ENCODE measurements around the gene SCN2B. TPM values are rescaled to one million over a fixed set of nuclear protein-coding genes. Genes with fewer than 3 reads are reported as not detected.

Gene SCN2B
- total RNA-seq, 1 donor = not detected

DNA sequence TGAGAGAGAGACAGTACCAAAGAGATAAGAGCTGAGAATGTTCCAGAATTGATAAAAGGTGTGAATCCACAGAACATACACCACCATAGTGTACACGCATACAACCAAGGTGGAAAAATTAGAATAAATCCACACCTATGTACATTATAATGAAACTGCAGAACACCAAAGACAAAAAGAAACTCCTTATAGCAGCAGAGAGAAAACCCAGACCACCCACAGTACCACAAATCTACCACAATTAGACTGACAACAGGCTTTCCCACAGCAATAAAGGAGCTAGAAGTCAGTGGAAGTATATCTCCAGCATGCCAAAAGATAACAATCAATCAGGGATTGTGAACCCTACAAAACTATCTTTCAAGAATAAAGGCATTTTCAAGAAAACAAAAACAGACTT, 55.6 kb downstream of the SCN2B start:
- TF ChIP-seq, protein P1, sequence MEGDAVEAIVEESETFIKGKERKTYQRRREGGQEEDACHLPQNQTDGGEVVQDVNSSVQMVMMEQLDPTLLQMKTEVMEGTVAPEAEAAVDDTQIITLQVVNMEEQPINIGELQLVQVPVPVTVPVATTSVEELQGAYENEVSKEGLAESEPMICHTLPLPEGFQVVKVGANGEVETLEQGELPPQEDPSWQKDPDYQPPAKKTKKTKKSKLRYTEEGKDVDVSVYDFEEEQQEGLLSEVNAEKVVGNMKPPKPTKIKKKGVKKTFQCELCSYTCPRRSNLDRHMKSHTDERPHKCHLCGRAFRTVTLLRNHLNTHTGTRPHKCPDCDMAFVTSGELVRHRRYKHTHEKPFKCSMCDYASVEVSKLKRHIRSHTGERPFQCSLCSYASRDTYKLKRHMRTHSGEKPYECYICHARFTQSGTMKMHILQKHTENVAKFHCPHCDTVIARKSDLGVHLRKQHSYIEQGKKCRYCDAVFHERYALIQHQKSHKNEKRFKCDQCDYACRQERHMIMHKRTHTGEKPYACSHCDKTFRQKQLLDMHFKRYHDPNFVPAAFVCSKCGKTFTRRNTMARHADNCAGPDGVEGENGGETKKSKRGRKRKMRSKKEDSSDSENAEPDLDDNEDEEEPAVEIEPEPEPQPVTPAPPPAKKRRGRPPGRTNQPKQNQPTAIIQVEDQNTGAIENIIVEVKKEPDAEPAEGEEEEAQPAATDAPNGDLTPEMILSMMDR (IDR thresholded peaks at IDR 0.05; ENCODE audit: insufficient read depth, low read depth, low read length) = no peak
- DNase-seq (ENCODE audit: low read depth) = no peak
- no peak overlapping the region for H3K4me3 ChIP-seq (ENCODE audit: low read depth, low read length)

DNA sequence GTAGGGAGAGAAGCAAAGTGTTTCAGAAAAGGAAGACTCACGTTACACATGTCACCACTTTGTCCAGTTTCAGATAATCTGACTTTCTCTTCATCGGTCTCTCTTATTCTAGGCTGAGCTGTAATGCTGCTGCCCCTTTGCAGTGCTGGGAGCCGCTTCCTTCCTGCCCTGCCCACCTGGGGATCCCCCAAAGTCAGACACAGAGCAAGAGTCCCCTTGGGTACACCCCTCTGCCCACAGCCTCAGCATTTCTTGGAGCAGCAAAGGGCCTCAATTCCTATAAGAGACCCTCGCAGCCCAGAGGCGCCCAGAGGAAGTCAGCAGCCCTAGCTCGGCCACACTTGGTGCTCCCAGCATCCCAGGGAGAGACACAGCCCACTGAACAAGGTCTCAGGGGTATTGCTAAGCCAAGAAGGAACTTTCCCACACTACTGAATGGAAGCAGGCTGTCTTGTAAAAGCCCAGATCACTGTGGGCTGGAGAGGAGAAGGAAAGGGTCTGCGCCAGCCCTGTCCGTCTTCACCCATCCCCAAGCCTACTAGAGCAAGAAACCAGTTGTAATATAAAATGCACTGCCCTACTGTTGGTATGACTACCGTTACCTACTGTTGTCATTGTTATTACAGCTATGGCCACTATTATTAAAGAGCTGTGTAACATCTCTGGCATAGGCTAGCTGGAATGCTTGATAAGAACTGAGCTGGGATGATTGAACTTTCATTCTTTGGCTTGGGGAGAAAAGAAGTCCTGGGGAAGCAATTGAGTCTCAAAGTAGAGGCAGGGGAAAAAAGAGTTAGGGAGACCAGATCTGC, 58.4 kb downstream of the SCN2B start:
- H3K4me3 ChIP-seq (ENCODE audit: low read depth, low read length) = no peak overlapping the region
- DNase-seq (ENCODE audit: low read depth) = no peak
- TF ChIP-seq, protein P1 (IDR thresholded peaks at IDR 0.05; ENCODE audit: insufficient read depth, low read depth, low read length) = no peak

DNA sequence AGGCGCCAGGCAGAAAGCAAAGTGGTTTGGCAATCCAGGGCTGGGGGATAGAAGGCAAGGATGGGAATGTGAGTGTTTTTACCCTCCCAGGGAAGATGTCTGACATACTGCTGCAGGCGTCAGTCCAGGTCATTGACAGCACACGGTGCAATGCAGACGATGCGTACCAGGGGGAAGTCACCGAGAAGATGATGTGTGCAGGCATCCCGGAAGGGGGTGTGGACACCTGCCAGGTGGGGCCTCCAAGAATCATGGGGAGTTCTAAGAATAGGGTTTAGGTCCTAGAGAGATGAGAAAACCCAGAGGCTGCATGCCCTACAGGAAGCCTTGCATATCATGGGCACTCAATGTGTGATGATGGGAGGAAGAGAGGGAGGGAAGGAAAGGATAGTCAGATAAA, 61.4 kb downstream of the SCN2B start:
- TF ChIP-seq, protein P1 (IDR thresholded peaks at IDR 0.05; ENCODE audit: insufficient read depth, low read depth, low read length) = no peak
- no peak for DNase-seq (ENCODE audit: low read depth)
- no peak overlapping the region for H3K4me3 ChIP-seq (ENCODE audit: low read depth, low read length)

DNA sequence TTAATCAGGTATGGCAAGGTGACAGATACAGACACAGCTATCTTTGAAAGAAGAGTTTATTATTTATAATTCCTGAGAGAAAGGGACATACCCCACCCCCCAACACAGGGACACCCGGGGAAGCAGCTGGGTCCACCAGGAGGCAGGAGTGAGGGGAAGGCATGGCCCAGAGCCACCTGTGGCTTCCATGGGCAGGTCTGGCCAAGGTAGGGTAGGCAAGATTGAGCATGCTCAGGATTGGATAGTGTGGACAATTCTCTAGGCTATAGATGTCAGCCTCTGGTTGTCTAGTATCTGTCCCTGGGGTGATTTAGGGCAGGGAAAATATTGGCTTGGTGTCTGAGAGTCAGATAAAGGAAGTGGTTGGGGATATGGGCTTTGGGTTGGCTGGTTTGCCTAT, 62.2 kb downstream of the SCN2B start:
- DNase-seq (ENCODE audit: low read depth) = no peak
- TF ChIP-seq, protein P1 (IDR thresholded peaks at IDR 0.05; ENCODE audit: insufficient read depth, low read depth, low read length) = no peak
- H3K4me3 ChIP-seq (ENCODE audit: low read depth, low read length) = no peak overlapping the region

DNA sequence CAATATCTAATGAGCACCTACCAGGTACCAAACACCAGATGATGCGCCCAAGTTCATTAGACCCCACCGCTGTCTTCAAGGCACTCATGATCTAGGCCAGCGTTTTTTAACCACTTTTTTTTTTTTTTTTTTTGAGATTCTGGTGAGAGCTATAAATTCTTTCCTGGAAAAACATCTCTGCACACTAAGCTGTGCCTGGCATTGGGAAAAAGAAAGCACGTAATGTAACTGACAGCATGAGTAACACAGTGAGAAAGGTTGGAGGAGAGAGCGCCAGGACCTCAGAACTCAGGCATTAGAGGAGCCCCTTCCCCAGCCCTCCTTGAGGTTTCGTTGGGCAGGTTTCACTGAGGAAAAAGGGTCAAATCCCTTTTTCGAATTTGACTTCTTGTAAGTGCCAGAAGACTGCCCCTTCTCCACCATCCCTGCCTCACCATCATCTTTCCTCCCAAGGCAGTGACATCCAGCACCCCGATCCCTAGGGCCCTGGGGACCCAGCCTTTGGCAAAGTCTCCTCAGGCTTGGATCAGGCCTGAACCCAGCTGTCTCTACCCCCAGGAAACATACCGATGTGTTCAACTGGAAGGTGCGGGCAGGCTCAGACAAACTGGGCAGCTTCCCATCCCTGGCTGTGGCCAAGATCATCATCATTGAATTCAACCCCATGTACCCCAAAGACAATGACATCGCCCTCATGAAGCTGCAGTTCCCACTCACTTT, 63.6 kb downstream of the SCN2B start:
- TF ChIP-seq, protein P1 (IDR thresholded peaks at IDR 0.05; ENCODE audit: insufficient read depth, low read depth, low read length) = no peak
- no peak for DNase-seq (ENCODE audit: low read depth)
- H3K4me3 ChIP-seq (ENCODE audit: low read depth, low read length) = no peak overlapping the region

Small RNAs within 50 kb of the gene (small RNA-seq; reads per million reads assigned to genes)
- not detected for gene HSPE1P18

Other genes with a start within 250 kb of the SCN2B start
- not detected in 2 replicates for gene TMPRSS13, start 247.2 kb downstream of the SCN2B start, total RNA-seq
- not detected in 2 replicates for gene IL10RA, start 190.2 kb downstream of the SCN2B start, total RNA-seq
- gene TMPRSS4, start 99.6 kb downstream of the SCN2B start, total RNA-seq = not detected in 2 replicates
- not detected in 2 replicates for gene SMIM35, start 89.7 kb downstream of the SCN2B start, total RNA-seq
- not detected in 2 replicates for gene SCN4B, start 23.8 kb downstream of the SCN2B start, total RNA-seq
- gene JAML, start 48.4 kb upstream of the SCN2B start, total RNA-seq = not detected in 2 replicates
- gene MPZL3, start 75.7 kb upstream of the SCN2B start, total RNA-seq = 0.32 and 0.86 TPM in 2 replicates
- not detected in 2 replicates for gene MPZL2, start 87.7 kb upstream of the SCN2B start, total RNA-seq
- gene CD3E, start 128.1 kb upstream of the SCN2B start, total RNA-seq = not detected in 2 replicates
- not detected in 2 replicates for gene CD3D, start 166.1 kb upstream of the SCN2B start, total RNA-seq
- not detected in 2 replicates for gene CD3G, start 167.7 kb upstream of the SCN2B start, total RNA-seq
- gene UBE4A, start 183.0 kb upstream of the SCN2B start, total RNA-seq = 50.3 and 58.3 TPM in 2 replicates
- gene ATP5MG, start 225.0 kb upstream of the SCN2B start, total RNA-seq = 34.1 and 44.0 TPM in 2 replicates